Thoracic aorta (tissue), 2 donors: ENCODE data around the gene MTG1. TPM values are rescaled to one million over a fixed set of nuclear protein-coding genes. Genes with fewer than 3 reads are reported as not detected.

ENCODE experiments used
- ATAC-seq: fragments of 150-250 bp; one replicate; pipeline ENCODE4 v1.8.0; 2017; ENCODE audit warnings: low read depth; ENCODE audit not compliant: insufficient number of reproducible peaks, low FRiP score
- DNase-seq: peaks from one replicate; pipeline ENCODE4 v3.0.0-alpha.2; 2020; ENCODE audit warnings: low spot score
- H3K27ac ChIP-seq, 2 donors: fragments of 200-600 bp; sonication (generic); 1 replicate in 1 of 2; 2 replicates in 1 of 2; pipeline ENCODE4 v1.5.1; 2016; ENCODE audit warnings: mild to moderate bottlenecking in 2 of 2, moderate library complexity in 2 of 2
- H3K27me3 ChIP-seq: fragments of 200-600 bp; sonication (generic); replicated peaks from 2 replicates; pipeline ENCODE4 v1.6.0; 2016; ENCODE audit warnings: mild to moderate bottlenecking; ENCODE audit not compliant: insufficient read depth
- H3K36me3 ChIP-seq: fragments of 200-600 bp; sonication (generic); one replicate; pipeline ENCODE4 v1.5.1; 2016
- H3K4me1 ChIP-seq, 2 donors: fragments of 200-600 bp; sonication (generic); 1 replicate in 1 of 2; 2 replicates in 1 of 2; pipeline versions ENCODE4 v1.5.1 to v1.6.0; 2016; ENCODE audit warnings: low read depth in 2 of 2, mild to moderate bottlenecking in 1 of 2; ENCODE audit not compliant: control insufficient read depth in 1 of 2
- H3K4me3 ChIP-seq: fragments of 200-600 bp; sonication (generic); 2 replicates; pipeline ENCODE4 v1.5.1; 2016; ENCODE audit warnings: mild to moderate bottlenecking
- H3K9me3 ChIP-seq: fragments of 200-600 bp; sonication (generic); 2 replicates; pipeline ENCODE4 v1.5.1; 2016
- CTCF ChIP-seq: fragments of 200-600 bp; sonication (generic); IDR thresholded peaks from one replicate; pipeline ENCODE4 v1.5.1; 2019; ENCODE audit warnings: antibody characterized with exemption
- total RNA-seq, 2 donors: library from RNA; depleted of rRNA; stranded (reverse); fragments of >200 nt; gene quantifications; one replicate each; pipeline versions ENCODE4 v1.1.0 to v1.2.3, GENCODE V29; 2016

MTG1 gene
- total RNA-seq, 2 donors from 2014 or later, result 18.0 to 18.6 TPM

GRCh38 chr10:133391761-133392518 lies 2.0 kb upstream of the MTG1 start:
- peaks cover 3% of the 10 kb centered on the region for H3K36me3 ChIP-seq
- ATAC-seq (no peak), DNase-seq (no peak)
- H3K27ac ChIP-seq, result no peak overlapping the region
- no peak for TF ChIP-seq CTCF
- H3K4me3 ChIP-seq, result no peak overlapping the region
- peaks cover 10 to 15% of the 10 kb centered on the region in 2 donors for H3K4me1 ChIP-seq
- H3K9me3 ChIP-seq, result no peaks in the 10 kb centered on the region
- H3K27me3 ChIP-seq, result no peaks in the 10 kb centered on the region

DNA sequence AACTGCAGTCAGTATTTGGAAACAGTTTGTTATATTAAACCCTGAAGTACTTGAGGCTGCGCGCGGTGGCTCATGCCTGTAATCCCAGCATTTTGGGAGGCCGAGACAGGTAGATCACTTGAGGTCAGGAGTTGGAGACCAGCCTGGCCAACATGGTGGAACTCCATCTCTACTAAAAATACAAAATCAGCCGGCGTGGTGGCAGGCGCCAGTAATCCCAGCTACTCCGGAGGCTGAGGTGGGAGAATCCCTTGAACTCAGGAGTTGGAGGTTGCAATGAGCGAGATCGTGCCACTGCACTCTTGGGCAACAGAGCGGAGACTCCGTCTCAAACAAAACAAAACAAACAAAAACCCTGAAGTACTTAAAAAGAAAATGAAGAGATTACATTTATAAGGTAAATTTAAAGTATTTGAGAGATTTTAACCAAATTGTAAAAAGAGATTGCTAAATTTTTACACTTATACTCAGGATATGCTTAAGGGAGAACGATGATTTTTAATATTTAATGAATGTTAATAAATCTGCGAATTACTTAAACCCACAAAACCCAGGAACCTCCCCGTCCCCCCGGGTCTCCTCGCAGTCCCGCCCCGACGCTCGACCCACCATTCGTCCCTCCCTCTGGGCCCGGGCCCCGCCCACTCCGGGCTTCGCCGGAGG lies 425 bp upstream of the MTG1 start:
- DNase-seq (no peak), ATAC-seq (no peak)
- no peaks in the 10 kb centered on the region for H3K9me3 ChIP-seq
- peaks cover 7% of the 10 kb centered on the region for H3K36me3 ChIP-seq
- H3K4me3 ChIP-seq, result peak overlapping the region; percentile 98
- H3K27ac ChIP-seq, result peak overlapping the region in 1 of 2 donors; percentile 69
- no peak for TF ChIP-seq CTCF
- H3K27me3 ChIP-seq, result no peaks in the 10 kb centered on the region
- peaks cover 10 to 15% of the 10 kb centered on the region in 2 donors for H3K4me1 ChIP-seq

DNA sequence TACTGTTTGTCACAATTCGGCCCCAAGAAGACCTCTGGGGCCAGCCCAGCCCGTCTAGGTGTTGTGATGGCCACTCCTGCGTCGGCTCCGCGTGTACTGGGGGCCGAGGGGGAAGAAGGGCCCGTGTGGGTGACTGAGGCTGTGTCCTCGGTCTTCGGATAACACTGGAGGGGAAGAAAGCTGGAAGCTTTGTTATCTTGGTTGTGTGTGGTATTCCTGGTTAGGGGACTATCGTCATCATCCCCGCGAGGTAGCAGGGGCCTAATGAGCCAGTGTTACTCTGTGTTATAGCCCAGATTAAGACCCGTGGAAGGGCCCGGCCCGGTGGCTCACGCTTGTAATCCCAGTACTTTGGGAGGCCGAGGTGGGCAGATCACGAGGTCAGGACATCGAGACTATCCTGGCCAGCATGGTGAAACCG lies 854 bp downstream of the MTG1 start:
- H3K27me3 ChIP-seq, result no peaks in the 10 kb centered on the region
- H3K36me3 ChIP-seq, result peaks cover 15% of the 10 kb centered on the region
- peak overlapping the region; percentile 98 for H3K4me3 ChIP-seq
- no peaks in the 10 kb centered on the region for H3K9me3 ChIP-seq
- peak overlapping the region; percentile 69 to 71 for H3K27ac ChIP-seq
- no peak for TF ChIP-seq CTCF
- no peak for ATAC-seq
- DNase-seq, result no peak
- peaks cover 10 to 15% of the 10 kb centered on the region in 2 donors for H3K4me1 ChIP-seq

- ATAC-seq (no peak), DNase-seq (no peak)
- Histone ChIP-seq H3K4me3 (no peak overlapping the region), H3K27me3 (no peaks in the 10 kb centered on the region), H3K4me1 (peaks cover 10 to 15% of the 10 kb centered on the region in 2 donors), H3K9me3 (no peaks in the 10 kb centered on the region), H3K27ac (no peak overlapping the region), H3K36me3 (peaks cover 20% of the 10 kb centered on the region)
- TF ChIP-seq CTCF, result no peak
Observed at GRCh38 chr10:133396035-133396624, 2.2 kb downstream of the MTG1 start.

DNA sequence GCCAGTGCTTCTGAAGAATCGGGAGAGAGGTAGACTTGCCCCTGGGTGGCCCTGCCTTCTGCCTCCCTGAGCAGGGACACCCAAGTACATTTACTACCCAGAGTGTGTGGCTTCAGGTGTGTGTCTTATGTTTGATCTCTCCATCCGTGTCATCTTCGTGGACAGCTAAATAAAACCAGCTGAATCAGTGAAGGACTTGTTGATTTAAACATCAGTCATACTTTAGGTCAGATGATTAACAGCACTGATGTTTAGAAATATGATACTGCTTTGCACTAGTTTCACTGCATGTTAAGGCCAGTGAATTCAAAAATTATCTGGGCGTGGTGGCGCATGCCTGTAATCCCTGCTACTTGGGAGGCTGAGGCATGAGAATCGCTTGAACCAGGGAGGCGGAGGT lies 4.0 kb downstream of the MTG1 start:
- no peak for ATAC-seq
- peaks cover 28% of the 10 kb centered on the region for H3K36me3 ChIP-seq
- DNase-seq, result no peak
- no peaks in the 10 kb centered on the region for H3K9me3 ChIP-seq
- no peak overlapping the region for H3K27ac ChIP-seq
- TF ChIP-seq CTCF, result no peak
- H3K4me1 ChIP-seq, result peaks cover 10 to 15% of the 10 kb centered on the region in 2 donors
- no peak overlapping the region for H3K4me3 ChIP-seq
- H3K27me3 ChIP-seq, result no peaks in the 10 kb centered on the region
